Pancreas (tissue), 10 donors: Measurements from ENCODE around the gene NCMAP. TPM values are rescaled to one million over a fixed set of nuclear protein-coding genes. Genes with fewer than 3 reads are reported as not detected.

Experiments used
- ATAC-seq, 4 donors: fragments of 200-7000 bp; cut with Tn5 transposase; one replicate each; pipeline versions ENCODE4 v1.8.0 to v1.9.1; 2020; ENCODE audit warnings: mild to moderate bottlenecking in 4 of 4, moderate library complexity in 4 of 4
- DNase-seq, 6 donors: peaks; one replicate each; pipeline ENCODE4 v3.0.0-alpha.2; 2020
- FAIRE-seq: peaks from 2 replicates; lab custom pipeline; 2012; peaks lifted over from hg19 to GRCh38; lab: Jason Lieb, UNC
- H3K27ac ChIP-seq, 4 donors: fragments of 200-600 bp; sonication (generic); 1 replicate in 3 of 4; 2 replicates in 1 of 4; pipeline versions ENCODE4 v1.5.0 to v1.8.0; 2020
- H3K27me3 ChIP-seq, 4 donors: fragments of 200-600 bp; one replicate each; pipeline ENCODE4 v1.8.0; 2021
- H3K36me3 ChIP-seq, 3 donors: fragments of 200-600 bp; sonication (generic) in 1 of 3; one replicate each; pipeline versions ENCODE4 v1.5.0 to v1.8.0; 2020 to 2021
- H3K4me1 ChIP-seq, 3 donors: fragments of 200-600 bp; one replicate each; pipeline ENCODE4 v1.8.0; 2021
- H3K4me3 ChIP-seq, 4 donors: fragments of 200-600 bp; sonication (generic) in 2 of 4; one replicate each; pipeline versions ENCODE4 v1.5.0 to v1.8.0; 2020 to 2021
- H3K9me3 ChIP-seq, 4 donors: fragments of 200-600 bp; one replicate each; pipeline ENCODE4 v1.8.0; 2021
- CTCF ChIP-seq, 4 donors: fragments of 200-600 bp; sonication (generic) in 3 of 4; IDR thresholded peaks; one replicate each; pipeline versions ENCODE4 v1.5.0 to v1.8.0; 2021; ENCODE audit warnings: antibody characterized with exemption in 4 of 4
- WGBS, 2 donors: extraction: QIAGEN DNeasy Blood & Tissue Kit; methylation state at CpG; one replicate each; pipeline ENCODE4 v1.1.7; 2013; 5-methylcytosine and 5-hydroxymethylcytosine counted together
- intact Hi-C, 3 donors: fragments of 100-400 bp; cut with DNase I; formaldehyde crosslinking; loops; one replicate each; pipeline versions ENCODE4 v1.11.1 to v1.14.2; 2022
- polyA plus RNA-seq, 2 donors: library from polyadenylated mRNA; stranded (reverse); fragments of 200-250 nt; gene quantifications; one replicate each; pipeline ENCODE4 v1.2.3, GENCODE V29; 2013
- total RNA-seq, 6 donors: library from RNA; stranded (reverse); fragmentation: NEBNext Ultra II Directional in 4 of 6; extraction: Animal tissue kit (Norgen Biotek cat#: 25700) in 4 of 6; gene quantifications; one replicate each; pipeline versions ENCODE4 v1.2.1 to v1.2.4, GENCODE V29; 2021 to 2023
- donor health status: healthy with polysubstance abuse.
- donor health status: DM: no; HTN: no; CAD: no; lungs with moderate emphysema.
- donor health status: DM: no; HTN: no; CAD: no.
- donor health status: control.
- donor health status: control.
- donor health status: Bipolar disorder and iron deficiency.
- donor health status: DM: yes; HTN: yes; CAD: no.
- donor health status: DM: no; HTN: no; CAD: no.
- donor health status: DM: no; HTN: no; CAD: no.
- donor health status: DM: yes; HTN: yes; CAD: no.

NCMAP gene
- total and polyA plus RNA-seq, 8 donors: 6.3 to 24.7 (median 9.6) TPM

- no peak for FAIRE-seq
- ATAC-seq: no peak
- intact Hi-C loops: no loop called here
- WGBS, 2 donors: 93 to 96% methylated on average over 3 of the region's 3 CpGs
- no peaks in the 10 kb centered on the region for H3K27me3 ChIP-seq
- no peak overlapping the region for H3K27ac ChIP-seq
- no peak overlapping the region for H3K4me3 ChIP-seq
- no peak for TF ChIP-seq CTCF (IDR thresholded peaks at IDR 0.05)
- H3K9me3 ChIP-seq: no peaks in the 10 kb centered on the region
- DNase-seq: no peak
- H3K4me1 ChIP-seq: peaks cover 3 to 16% (median 15%) of the 10 kb centered on the region in 3 donors
- H3K36me3 ChIP-seq: no peaks in the 10 kb centered on the region
Measured at GRCh38 chr1:24553931-24554330, 2.0 kb upstream of the NCMAP start.

GRCh38 chr1:24554714-24555113, 1.2 kb upstream of the NCMAP start:
- WGBS, 2 donors: 89 to 92% methylated on average over 4 of the region's 4 CpGs
- intact Hi-C loops: no loop called here
- Histone ChIP-seq H3K4me1 (peaks cover 3 to 18% (median 16%) of the 10 kb centered on the region in 3 donors), H3K27me3 (no peaks in the 10 kb centered on the region), H3K27ac (no peak overlapping the region), H3K4me3 (no peak overlapping the region), H3K9me3 (no peaks in the 10 kb centered on the region), H3K36me3 (no peaks in the 10 kb centered on the region)
- DNase-seq: no peak
- no peak for FAIRE-seq
- ATAC-seq: no peak
- no peak for TF ChIP-seq CTCF (IDR thresholded peaks at IDR 0.05)

GRCh38 chr1:24556414-24556795, 518 bp downstream of the NCMAP start:
- H3K27ac ChIP-seq: peak overlapping the region; percentile 48 to 86 (median 78)
- intact Hi-C loops: no loop called here
- FAIRE-seq (no peak), DNase-seq (peak in 1 of 6 donors; percentile 50), ATAC-seq (no peak)
- peaks cover 3 to 18% (median 14%) of the 10 kb centered on the region in 3 donors for H3K4me1 ChIP-seq
- H3K4me3 ChIP-seq: peak overlapping the region; percentile 35 to 64 (median 54)
- H3K36me3 ChIP-seq: no peaks in the 10 kb centered on the region
- WGBS, 2 donors: 22 to 29% methylated on average over 19 of the region's 19 CpGs
- H3K27me3 ChIP-seq: no peaks in the 10 kb centered on the region
- TF ChIP-seq CTCF (IDR thresholded peaks at IDR 0.05): no peak
- H3K9me3 ChIP-seq: no peaks in the 10 kb centered on the region

GRCh38 chr1:24557220-24557619, 1.3 kb downstream of the NCMAP start:
- peaks cover 7 to 18% (median 10%) of the 10 kb centered on the region in 3 donors for H3K4me1 ChIP-seq
- H3K9me3 ChIP-seq: no peaks in the 10 kb centered on the region
- H3K4me3 ChIP-seq: peak overlapping the region in 2 of 4 donors; percentile 57 to 64
- FAIRE-seq (no peak), ATAC-seq (no peak), DNase-seq (peak in 1 of 6 donors; percentile 13)
- H3K36me3 ChIP-seq: no peaks in the 10 kb centered on the region
- TF ChIP-seq CTCF (IDR thresholded peaks at IDR 0.05): no peak
- WGBS, 2 donors: 81 to 83% methylated on average over 6 of the region's 6 CpGs
- H3K27ac ChIP-seq: peak overlapping the region; percentile 43 to 86 (median 74)
- no peaks in the 10 kb centered on the region for H3K27me3 ChIP-seq
- intact Hi-C loops: no loop called here

- FAIRE-seq (no peak), ATAC-seq (peak; percentile 49 to 70 (median 66)), DNase-seq (peak; percentile 64 to 79 (median 70))
- TF ChIP-seq CTCF (IDR thresholded peaks at IDR 0.05): no peak
- H3K4me1 ChIP-seq: peaks cover 7 to 18% (median 10%) of the 10 kb centered on the region in 3 donors
- intact Hi-C loops: no loop called here
- no peaks in the 10 kb centered on the region for H3K36me3 ChIP-seq
- no peaks in the 10 kb centered on the region for H3K9me3 ChIP-seq
- peak overlapping the region in 2 of 4 donors; percentile 8 to 64 for H3K4me3 ChIP-seq
- peak overlapping the region; percentile 43 to 86 (median 74) for H3K27ac ChIP-seq
- 5 to 21% methylated on average over 9 of the region's 9 CpGs for WGBS, 2 donors
- no peaks in the 10 kb centered on the region for H3K27me3 ChIP-seq
Measured at GRCh38 chr1:24557711-24558131, 1.8 kb downstream of the NCMAP start.
